Measurements from ENCODE around the gene MTR. TPM values are rescaled to one million over a fixed set of nuclear protein-coding genes. Genes with fewer than 3 reads are reported as not detected.

The MTR gene
- total RNA-seq, 1 experiment from 2014 or later: 13.8 TPM

Other genes with a start within 250 kb of the MTR start
- 1.6 and 5.1 TPM in 2 replicates for gene HEATR1, start 190.8 kb upstream of the MTR start, total RNA-seq (2014; rRNA removed; shearing (Covaris generic); ENCODE audit: low replicate concordance)
- gene ACTN2, start 108.8 kb upstream of the MTR start, total RNA-seq (2014; rRNA removed; shearing (Covaris generic); ENCODE audit: low replicate concordance): 0.71 and 4.8 TPM in 2 replicates
- gene MT1HL1, start 209.1 kb downstream of the MTR start, total RNA-seq (2014; rRNA removed; shearing (Covaris generic); ENCODE audit: low replicate concordance): not detected in 2 replicates
- gene RYR2, start 246.9 kb downstream of the MTR start, total RNA-seq (2014; rRNA removed; shearing (Covaris generic); ENCODE audit: low replicate concordance): 0.98 and 1.0 TPM in 2 replicates

All from Caki2 (cell line).